Measurements from ENCODE around the gene METRNL. TPM values are rescaled to one million over a fixed set of nuclear protein-coding genes. Genes with fewer than 3 reads are reported as not detected.

METRNL gene
- total RNA-seq, 4 donors from 2014 or later = 80.3 to 137 (median 87.7) TPM

- peaks cover 51 to 98% (median 75%) of the 10 kb centered on the region in 3 donors for H3K4me1 ChIP-seq
- intact Hi-C loops (cut with DNase I) = no loop called here
- H3K9me3 ChIP-seq = no peaks in the 10 kb centered on the region
- WGBS, 2 donors = 60 to 80% methylated on average over 1 to 17 of the region's 31 CpGs
- peak overlapping the region; percentile 74 to 95 (median 79) for H3K27ac ChIP-seq
- TF ChIP-seq CTCF (IDR thresholded peaks at IDR 0.05) (no peak), POLR2A (IDR thresholded peaks at IDR 0.05) (no peak)
- DNase-seq = no peak
- peaks cover 4 to 73% (median 11%) of the 10 kb centered on the region in 3 donors for H3K36me3 ChIP-seq
- peak overlapping the region in 2 of 4 donors; percentile 7 to 21 for H3K4me3 ChIP-seq
- peaks cover 0 to 3% (median 0%) of the 10 kb centered on the region in 4 donors for H3K27me3 ChIP-seq
Measured at GRCh38 chr17:83087788-83088360, 8.5 kb downstream of the METRNL start.

GRCh38 chr17:83088451-83088850 lies 9.0 kb downstream of the METRNL start:
- Histone ChIP-seq H3K4me3 (peak overlapping the region in 3 of 4 donors; percentile 0 to 21 (median 14)), H3K4me1 (peaks cover 45 to 98% (median 69%) of the 10 kb centered on the region in 3 donors), H3K36me3 (peaks cover 4 to 76% (median 11%) of the 10 kb centered on the region in 3 donors), H3K27me3 (peaks cover 0 to 3% (median 0%) of the 10 kb centered on the region in 4 donors), H3K27ac (peak overlapping the region; percentile 74 to 95 (median 79)), H3K9me3 (no peaks in the 10 kb centered on the region)
- TF ChIP-seq POLR2A (IDR thresholded peaks at IDR 0.05) (no peak), CTCF (IDR thresholded peaks at IDR 0.05) (no peak)
- WGBS, 2 donors = 56% methylated on average over 3 of the region's 13 CpGs; no CpG with 5 or more reads in 1 of the 2 donors
- no peak for DNase-seq
- intact Hi-C loops (cut with DNase I) = no loop called here

GRCh38 chr17:83088909-83089308 lies 9.5 kb downstream of the METRNL start:
- 64 to 72% methylated on average over 13 to 14 of the region's 15 CpGs for WGBS, 2 donors
- H3K9me3 ChIP-seq = no peaks in the 10 kb centered on the region
- H3K4me3 ChIP-seq = peak overlapping the region in 3 of 4 donors; percentile 0 to 21 (median 14)
- peaks cover 8 to 81% (median 11%) of the 10 kb centered on the region in 3 donors for H3K36me3 ChIP-seq
- peaks cover 0 to 3% (median 0%) of the 10 kb centered on the region in 4 donors for H3K27me3 ChIP-seq
- intact Hi-C loops (cut with DNase I) = no loop called here
- peak overlapping the region; percentile 74 to 95 (median 79) for H3K27ac ChIP-seq
- TF ChIP-seq POLR2A (IDR thresholded peaks at IDR 0.05) (no peak), CTCF (IDR thresholded peaks at IDR 0.05) (no peak)
- peaks cover 40 to 98% (median 65%) of the 10 kb centered on the region in 3 donors for H3K4me1 ChIP-seq
- DNase-seq = no peak

GRCh38 chr17:83089328-83090132 lies 10.1 kb downstream of the METRNL start:
- WGBS, 2 donors = 45 to 53% methylated on average over 18 to 19 of the region's 47 CpGs
- no peak for DNase-seq
- H3K4me1 ChIP-seq = peaks cover 34 to 92% (median 59%) of the 10 kb centered on the region in 3 donors
- peaks cover 14 to 83% (median 16%) of the 10 kb centered on the region in 3 donors for H3K36me3 ChIP-seq
- TF ChIP-seq CTCF (IDR thresholded peaks at IDR 0.05) = no peak
- TF ChIP-seq POLR2A (IDR thresholded peaks at IDR 0.05) = no peak
- H3K9me3 ChIP-seq = no peaks in the 10 kb centered on the region
- intact Hi-C loops (cut with DNase I) = no loop called here
- H3K27ac ChIP-seq = peak overlapping the region; percentile 74 to 95 (median 79)
- peaks cover 0 to 3% (median 0%) of the 10 kb centered on the region in 4 donors for H3K27me3 ChIP-seq
- peak overlapping the region in 3 of 4 donors; percentile 0 to 21 (median 14) for H3K4me3 ChIP-seq

Measured in esophagus squamous epithelium (tissue), 5 donors.